Fibroblast of villous mesenchyme (primary cell): ENCODE measurements around the gene HOXC4. TPM values are rescaled to one million over a fixed set of nuclear protein-coding genes. Genes with fewer than 3 reads are reported as not detected.
"Not testable (repeated sequence)": the region's sequence is repeated elsewhere in the genome, so short reads cannot be mapped to it uniquely, and the experiment has no call there.

Experiments
- DNase-seq: peaks from one replicate; pipeline ENCODE4 v3.0.0-alpha.2; 2010; ENCODE audit warnings: low read depth
- H3K4me3 ChIP-seq: 2 replicates; pipeline ENCODE4 v1.5.1; 2011; ENCODE audit warnings: low read depth, mild to moderate bottlenecking, low read length
- total RNA-seq: library from RNA; depleted of rRNA; stranded (reverse); fragments of >200 nt; gene quantifications from 2 replicates; pipeline ENCODE4 v1.2.3, GENCODE V29; 2012
- TF ChIP-seq, protein P1 (sequence below): IDR thresholded peaks from 2 replicates; pipeline ENCODE4 v1.5.1; 2012; ENCODE audit warnings: low read depth, mild to moderate bottlenecking, low read length; ENCODE audit not compliant: insufficient read depth

Gene HOXC4
- total RNA-seq, 1 donor: under 0.01 TPM

DNA sequence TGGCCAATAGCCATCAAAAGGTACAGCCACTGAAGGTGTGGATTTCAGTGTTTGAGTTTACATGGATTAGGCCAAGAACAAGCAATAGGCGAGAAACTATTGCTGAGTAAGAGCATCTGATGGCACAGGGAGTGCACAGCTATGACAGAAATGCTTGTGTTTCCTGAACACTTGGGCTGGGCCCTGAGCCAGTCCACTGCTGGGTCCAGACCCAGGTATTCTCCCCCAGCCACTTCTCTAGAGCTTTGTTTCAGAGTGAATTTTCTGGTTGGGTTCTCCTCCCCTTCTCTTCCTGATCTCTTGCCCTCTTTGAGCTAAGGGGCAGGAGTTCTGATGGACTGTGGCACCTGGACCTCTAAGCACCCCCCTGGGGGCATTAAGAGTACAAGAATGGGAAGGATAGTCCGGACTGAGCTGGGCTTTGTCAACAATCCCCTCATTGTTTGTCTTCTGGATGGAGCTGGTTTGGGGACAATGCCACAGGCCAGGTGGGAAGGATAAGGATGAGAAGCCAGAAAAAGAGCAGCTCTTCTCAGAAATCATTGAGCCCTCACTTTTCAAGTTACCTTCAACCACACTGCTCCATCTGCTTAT lies 12.4 kb upstream of the HOXC4 start:
- no peak for DNase-seq
- no peak overlapping the region for H3K4me3 ChIP-seq
- TF ChIP-seq, protein P1, sequence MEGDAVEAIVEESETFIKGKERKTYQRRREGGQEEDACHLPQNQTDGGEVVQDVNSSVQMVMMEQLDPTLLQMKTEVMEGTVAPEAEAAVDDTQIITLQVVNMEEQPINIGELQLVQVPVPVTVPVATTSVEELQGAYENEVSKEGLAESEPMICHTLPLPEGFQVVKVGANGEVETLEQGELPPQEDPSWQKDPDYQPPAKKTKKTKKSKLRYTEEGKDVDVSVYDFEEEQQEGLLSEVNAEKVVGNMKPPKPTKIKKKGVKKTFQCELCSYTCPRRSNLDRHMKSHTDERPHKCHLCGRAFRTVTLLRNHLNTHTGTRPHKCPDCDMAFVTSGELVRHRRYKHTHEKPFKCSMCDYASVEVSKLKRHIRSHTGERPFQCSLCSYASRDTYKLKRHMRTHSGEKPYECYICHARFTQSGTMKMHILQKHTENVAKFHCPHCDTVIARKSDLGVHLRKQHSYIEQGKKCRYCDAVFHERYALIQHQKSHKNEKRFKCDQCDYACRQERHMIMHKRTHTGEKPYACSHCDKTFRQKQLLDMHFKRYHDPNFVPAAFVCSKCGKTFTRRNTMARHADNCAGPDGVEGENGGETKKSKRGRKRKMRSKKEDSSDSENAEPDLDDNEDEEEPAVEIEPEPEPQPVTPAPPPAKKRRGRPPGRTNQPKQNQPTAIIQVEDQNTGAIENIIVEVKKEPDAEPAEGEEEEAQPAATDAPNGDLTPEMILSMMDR: no peak

- H3K4me3 ChIP-seq, DNase-seq: not testable (repeated sequence)
Measured at GRCh38 chr12:54042033-54042432, 11.6 kb upstream of the HOXC4 start.

DNA sequence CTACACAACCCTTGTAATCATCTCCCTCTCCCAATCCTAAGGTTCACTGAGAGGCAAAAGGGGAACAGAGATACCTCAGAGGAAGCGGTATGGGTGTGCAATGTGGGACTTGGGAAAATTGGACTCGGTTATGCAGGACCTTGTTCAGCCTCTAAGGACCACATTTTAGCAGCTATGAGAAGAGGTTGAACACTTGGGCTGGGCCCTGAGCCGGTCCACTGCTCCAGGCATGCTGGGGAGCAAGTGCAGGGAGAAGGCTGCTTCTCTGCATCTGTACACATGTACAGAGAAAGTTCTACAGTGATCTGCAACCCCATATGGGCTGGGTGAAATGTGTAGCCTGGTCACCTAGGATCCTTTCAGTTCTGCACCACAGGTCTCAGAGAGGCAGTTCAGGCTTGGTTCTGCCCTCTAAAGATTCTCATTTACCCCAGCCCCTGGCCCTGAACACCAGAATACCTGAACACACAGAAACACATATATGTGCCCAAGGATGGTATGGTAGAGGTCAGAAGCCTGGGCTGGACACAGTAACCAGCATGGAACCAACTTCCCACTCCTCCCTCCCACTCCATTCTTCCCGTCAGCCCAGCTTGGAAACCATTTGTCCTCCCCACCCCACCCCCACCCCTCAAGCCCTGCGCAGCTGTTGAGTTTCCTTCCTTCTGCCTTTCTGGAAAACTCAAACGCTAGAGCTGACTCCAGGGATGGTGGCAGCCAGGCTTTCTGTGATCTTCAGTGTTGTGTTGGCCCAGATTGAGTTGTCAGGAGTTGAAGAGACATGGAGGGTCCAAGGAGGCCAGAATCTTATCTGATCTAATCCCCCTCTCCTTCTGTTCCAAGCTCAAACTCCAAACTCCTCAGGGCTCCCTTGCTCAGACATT lies 10.4 kb upstream of the HOXC4 start:
- DNase-seq: no peak
- TF ChIP-seq, protein P1: no peak
- no peak overlapping the region for H3K4me3 ChIP-seq

DNA sequence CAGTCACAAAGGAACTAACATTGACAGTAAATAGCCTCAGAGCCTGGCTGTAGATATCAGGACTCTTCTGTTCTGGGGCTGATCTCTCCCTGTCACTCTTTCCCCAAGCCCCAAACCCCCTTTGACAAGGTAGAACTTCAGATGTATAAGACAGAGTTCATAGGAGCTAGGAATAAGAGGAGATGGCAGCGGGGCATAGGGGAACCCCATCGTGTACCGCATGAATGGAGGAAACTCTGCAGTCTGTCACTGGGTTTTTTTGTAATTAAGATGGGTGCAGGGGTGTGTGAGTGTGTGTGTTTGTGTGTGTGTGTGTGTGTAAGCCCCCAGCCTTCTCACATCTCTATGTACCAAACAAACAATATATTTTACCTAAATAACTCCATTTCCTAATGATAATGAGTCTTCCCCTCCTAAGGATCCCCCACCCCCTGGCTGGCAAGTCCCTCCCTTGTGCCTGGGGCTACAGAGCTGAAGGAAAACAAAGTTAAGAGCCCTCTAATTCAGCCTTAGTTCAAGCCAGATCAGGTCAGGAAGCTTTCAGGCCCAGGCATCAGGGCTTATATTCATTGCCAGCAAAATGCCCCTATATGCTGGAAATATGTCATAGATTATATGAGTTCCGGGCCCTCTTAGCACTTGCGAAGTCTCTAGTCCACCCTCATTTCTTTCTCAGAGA lies 9.1 kb upstream of the HOXC4 start:
- DNase-seq: no peak
- TF ChIP-seq, protein P1: no peak
- H3K4me3 ChIP-seq: no peak overlapping the region

- no peak for DNase-seq
- TF ChIP-seq, protein P1: no peak
- no peak overlapping the region for H3K4me3 ChIP-seq
Measured at GRCh38 chr12:54045401-54045800, 8.2 kb upstream of the HOXC4 start.

DNA sequence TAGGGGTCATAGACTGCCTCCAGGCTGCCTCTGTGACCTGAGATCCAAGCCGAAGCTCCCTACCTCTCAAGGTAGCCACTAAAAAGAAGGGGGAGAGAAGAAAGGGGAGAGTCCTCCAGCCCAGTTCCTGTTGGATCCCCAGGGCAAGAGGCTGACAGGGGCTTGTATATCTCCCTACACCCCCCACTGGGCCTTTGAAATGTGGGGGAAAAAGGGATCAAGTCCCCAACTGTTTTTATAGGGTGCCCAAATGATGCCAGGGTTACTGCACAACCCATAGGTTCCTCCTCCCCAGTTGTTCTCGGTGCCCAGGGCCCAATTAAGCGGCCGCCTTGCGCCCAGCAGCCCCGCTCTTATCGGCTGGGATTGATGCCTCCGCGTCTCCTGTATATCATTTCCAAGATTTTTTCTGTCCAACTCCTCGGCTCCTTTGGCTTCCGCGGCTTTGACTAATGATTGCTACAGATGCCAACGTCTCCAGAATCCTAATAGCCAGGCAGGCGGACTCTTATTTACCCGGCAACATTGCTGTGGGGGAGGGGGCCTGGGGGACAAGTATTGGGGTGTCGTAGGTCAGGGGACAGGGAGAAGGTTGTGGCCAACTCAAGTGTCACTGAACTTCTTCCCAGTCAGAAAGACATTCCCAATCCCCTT lies 7.6 kb upstream of the HOXC4 start:
- TF ChIP-seq, protein P1: no peak
- no peak for DNase-seq
- H3K4me3 ChIP-seq: no peak overlapping the region

DNA sequence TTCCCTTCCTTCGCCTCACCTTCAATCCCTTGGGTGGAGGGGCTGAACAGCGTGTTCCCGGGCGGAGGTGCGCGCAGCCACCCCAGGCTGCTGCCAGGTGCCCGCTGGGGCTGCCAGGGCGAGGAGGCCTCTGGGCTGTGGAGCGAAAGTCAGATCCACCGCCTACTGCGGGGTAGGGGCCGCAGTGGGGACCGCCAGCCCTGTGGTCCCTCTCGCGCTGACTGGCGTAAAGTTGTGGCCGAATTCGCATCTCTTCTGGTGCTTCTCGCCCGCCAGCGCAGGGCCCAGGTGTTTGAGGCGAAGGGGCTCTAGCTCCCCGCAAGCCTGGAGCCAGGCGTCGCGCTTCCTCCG lies 6.9 kb upstream of the HOXC4 start:
- TF ChIP-seq, protein P1: no peak

More for the DNA sequence above, 6.9 kb upstream of the HOXC4 start:
- H3K4me3 ChIP-seq: no peak overlapping the region
- no peak for DNase-seq
